ENCODE data around the gene KRTAP9-7.

The KRTAP9-7 gene

DNA sequence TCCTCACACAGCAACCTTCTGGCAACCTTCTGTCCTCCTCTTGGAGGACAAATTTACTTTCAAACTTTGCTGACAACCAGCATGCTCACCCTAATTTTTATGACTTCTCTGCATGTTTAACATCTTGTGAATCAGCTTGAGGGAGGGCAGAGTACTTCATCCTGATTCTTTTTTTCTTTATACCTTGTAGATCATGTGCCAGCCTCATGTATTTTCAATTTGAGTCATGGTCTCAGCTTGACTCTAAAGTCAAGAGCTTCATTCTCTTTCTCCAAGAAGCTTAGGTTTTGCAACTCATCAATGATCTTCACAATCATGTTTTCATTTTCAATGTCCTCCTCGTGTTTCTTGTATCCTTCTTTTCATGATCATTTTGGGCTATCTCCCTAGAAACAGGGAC is 3.6 kb upstream of the KRTAP9-7 start:
- DNase-seq (ENCODE audit: low read depth) = no peak

DNA sequence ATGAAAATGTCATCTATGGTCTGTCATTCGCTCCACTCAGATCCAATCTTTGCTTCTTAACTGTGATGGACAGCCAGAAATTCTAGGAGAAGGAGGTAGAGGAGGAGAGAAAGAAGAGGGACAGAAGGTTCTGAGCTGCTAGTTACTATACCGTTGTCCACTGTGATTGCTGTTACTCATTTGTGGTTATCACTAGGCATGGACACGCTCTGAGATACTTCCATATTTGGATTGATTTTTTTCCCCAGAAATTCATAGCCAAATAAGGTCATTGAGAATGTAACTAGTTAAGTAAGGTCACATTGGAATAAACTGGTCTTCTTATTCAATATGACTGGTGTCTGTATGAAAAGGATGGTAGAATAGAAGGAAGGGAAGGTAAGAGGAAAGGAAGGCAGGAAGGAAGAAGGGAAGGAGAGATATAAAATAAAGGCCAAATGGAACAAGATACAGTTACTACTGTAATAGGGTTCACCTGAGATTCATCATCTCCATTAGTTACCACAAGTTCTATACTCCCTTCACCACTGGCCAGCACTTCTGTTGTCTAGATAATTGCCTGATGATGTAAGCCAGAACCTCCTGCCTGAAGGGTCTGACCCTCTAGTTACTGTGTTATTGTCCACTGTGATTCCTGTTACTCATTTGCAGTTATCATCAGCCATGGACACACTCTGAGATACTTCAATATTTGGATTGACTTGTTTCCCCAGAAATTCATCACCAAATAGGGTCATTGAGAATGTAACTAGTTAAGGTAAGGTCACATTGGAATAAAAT is 2.9 kb downstream of the KRTAP9-7 start:
- DNase-seq (ENCODE audit: low read depth) = no peak

DNA sequence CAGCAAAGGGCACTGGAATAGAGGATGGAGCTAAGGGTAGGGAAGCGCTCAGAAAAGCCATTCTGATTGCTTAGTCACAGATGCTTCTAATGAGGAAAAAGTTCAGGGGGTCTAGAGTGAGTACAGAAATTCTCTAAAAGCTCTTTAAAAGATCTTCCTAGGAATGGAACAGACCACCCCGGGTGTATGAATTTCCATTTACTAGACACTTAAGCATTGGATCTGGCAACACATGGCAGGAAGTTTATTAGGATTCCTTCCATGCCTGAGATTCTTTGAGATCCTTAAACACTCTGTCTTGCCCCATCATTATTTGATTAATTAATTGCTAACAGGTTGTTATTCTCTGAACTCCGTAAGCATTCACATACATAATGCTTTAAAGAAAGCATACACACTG is 8.5 kb downstream of the KRTAP9-7 start:
- DNase-seq (ENCODE audit: low read depth) = no peak

DNA sequence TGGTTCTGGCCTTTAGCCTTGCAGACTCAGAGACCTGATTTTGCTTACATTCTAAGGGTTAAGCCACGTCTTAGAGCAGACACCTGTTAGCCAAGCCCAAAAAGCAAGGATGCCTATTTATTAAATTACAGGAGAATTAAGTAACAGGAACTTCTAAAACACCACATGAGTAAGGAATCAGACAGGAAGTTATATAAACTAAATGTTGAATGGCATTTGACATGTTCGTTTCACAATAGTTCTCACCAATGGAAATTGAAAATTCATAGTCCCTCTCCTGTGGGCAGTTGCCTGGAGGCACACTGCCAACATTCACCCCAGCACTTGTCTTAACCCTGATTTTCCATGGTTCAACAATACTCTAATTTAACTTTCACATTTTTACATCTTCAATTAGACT is 9.0 kb downstream of the KRTAP9-7 start:
- DNase-seq (ENCODE audit: low read depth) = no peak

DNA sequence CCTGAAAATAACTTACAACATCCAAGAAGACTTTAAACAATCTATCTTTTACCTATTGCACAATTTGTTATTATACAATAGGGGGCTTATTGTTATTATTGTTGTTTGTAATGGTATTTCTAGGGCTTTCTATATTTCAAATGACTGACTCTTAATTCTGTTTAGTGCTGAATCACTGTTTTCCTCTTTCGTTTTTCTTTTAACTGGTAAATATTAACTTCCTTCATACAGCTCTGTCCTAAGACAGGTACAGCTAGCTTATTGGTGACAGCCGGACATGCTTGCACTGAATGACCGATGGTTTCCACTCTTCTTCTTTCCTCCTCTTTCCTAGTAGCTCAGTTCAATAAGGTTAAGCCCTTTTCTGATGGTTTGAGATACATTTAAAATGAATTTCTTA is 11.6 kb downstream of the KRTAP9-7 start:
- no peak for DNase-seq (ENCODE audit: low read depth)

DNA sequence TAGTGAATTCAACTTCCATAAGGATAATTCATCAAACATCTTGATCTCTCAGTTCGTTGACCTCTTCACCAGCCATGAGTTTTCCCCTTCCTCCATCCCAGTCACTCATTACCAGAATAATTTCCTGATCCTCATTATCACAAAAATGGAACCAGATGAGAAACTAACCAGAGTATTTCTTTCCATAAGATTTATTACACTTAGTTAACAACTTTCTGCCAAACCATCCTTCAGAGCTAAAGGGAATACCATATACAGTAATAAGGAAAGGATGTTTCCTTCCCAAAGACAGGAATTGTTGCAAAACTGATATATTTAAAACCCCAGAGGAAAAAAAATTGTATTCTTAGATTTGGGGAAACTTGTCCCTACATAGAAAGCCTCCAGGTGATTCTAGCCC is 18.5 kb downstream of the KRTAP9-7 start:
- no peak for DNase-seq (ENCODE audit: low read depth)

DNA sequence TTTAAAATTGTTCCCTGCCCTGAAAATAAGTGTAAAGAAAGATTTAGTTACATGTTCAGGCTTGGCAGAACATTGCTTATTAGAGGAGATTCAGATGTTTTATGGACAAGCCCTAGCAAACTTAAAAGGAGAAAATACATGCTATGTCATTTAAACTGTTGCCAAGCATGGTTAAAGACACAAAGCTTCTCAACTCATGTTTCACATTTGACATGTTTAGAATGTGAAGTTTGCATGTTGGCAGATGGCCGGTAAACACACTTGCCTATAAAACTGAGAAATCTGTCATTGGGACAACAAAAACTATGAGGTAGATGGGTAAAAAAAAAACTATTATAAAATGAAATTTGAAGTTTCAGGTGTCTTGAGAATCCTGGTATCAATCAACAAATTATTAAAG is 21.3 kb downstream of the KRTAP9-7 start:
- no peak for DNase-seq (ENCODE audit: low read depth)

DNA sequence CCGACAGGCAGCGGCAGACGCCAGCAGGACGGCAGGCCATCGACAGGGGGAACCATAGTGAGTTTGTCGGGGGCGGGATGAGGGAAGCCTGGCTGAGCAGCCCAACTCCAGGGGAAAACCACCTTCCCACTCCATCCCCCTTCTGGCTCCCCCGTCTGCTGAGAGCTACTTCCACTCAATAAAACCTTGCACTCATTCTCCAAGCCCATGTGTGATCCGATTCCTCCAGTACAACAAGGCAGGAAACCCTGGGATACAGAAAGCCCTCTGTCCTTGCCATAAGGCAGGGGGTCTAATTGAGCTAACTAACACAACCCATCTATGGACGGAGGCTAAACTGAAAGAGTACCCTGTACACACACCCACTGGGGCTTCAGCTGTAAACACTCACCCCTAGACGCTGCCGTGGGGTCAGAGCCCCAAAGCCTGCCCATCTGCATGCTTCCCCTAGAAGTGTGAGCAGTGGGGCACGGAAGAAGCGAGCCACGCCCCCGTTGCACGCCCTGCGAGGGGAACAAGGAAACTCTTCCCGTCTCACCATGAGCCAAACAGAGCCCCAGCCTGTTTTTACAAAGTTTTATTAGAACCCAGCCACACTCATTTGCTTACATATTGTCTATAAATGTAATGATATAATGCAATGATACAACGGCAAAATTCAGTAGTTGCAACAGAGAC is 23.1 kb downstream of the KRTAP9-7 start:
- DNase-seq (ENCODE audit: low read depth) = no peak

DNA sequence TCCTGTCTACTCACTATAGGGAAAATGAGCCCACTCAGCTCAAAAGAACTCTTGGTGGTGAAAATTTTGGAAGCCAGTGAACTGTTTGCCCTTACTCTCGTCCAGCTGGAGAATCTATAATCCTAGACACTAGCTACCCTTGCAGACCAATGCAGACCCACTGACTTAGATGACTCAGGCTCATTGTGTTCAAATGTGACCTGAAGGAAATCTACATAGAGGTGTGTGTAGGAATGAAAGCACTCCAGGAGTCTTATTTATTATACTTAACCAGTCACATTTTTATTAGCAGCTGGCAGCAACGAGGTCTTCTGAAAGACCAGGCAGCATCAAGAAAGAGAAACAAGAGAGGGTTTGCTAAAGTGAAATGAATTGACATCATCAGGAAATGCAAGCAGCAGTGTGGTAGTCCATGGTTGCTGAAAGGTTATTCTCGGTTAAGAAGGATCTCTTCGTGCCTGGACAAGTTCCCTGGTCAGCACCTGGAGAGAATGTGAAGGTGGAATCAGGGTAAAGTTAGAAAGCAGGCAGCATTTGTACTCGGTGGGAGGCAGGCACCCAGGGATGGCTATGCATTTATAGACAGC is 25.8 kb downstream of the KRTAP9-7 start:
- no peak for DNase-seq (ENCODE audit: low read depth)

DNA sequence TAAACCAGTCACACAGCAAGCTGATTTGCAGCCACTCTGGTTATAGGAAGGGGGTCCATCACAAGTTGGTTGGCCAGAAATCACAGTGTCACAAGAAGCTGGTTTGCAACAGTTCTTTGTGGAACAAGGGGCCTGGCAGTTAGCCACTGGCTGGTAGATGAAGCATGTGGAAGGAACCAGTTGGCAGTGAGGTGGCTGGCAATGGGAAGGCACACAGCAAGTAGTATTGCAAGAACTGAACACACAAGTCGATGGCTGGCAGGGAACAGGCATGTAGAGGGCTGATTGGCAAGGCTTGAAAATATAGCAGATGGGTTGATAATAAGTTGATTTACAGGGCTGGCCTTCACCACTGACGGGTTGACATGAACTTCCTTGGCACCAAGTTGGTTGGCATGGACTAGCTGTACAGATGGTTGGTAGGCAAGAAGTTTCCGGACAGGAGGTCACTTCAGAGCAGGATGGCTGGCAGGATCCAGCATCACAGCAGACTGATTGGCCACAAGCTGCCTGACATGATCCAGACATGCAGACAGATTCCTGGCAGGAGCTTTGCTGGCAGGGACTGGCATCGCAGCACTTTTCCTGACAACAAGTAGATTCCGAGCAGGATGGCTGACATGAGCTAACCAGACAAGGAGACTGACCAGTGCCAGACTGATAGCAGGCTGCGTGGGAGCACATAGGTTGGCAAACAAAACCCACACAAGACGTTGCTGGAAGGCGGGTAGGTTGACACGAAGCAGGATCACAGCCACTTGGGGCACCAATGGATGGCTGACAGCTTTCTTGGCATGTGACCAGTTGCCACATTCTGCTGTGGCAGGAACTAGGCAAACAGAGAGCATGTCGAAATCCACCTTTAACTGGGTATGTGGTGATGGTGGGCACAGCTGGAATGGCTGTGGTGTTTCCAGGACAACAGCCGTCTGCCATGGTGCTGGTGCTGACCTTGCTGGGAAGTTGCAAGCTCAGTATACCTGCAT is 26.7 kb downstream of the KRTAP9-7 start, which contains the start of gene KRTAP29-1:
TSS of gene KRTAP29-1 (minus strand) at position 936 of the 986 bp plus-strand sequence. CDS start at position 936, 0 bp downstream.
- DNase-seq (ENCODE audit: low read depth) = no peak

DNA sequence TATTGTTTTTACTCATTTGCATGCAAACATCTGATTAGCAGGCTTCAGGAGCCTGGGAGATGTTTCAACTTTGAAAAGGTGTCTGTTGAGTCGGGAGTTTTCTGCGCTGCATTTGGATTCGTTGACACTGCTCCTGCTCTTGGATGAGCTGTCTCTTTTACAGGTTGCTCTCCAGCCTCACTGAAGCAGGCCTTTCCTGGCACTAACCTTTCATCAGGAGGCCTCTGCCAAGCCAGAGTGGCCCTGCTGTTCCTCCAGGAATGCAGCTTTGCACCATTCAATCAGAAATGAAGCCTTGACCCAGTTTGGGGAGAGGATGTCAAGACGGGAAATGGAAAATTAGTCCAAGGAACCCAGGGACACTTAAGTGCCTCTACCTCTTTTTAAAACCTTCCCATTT is 27.5 kb downstream of the KRTAP9-7 start:
- DNase-seq (ENCODE audit: low read depth) = no peak

DNA sequence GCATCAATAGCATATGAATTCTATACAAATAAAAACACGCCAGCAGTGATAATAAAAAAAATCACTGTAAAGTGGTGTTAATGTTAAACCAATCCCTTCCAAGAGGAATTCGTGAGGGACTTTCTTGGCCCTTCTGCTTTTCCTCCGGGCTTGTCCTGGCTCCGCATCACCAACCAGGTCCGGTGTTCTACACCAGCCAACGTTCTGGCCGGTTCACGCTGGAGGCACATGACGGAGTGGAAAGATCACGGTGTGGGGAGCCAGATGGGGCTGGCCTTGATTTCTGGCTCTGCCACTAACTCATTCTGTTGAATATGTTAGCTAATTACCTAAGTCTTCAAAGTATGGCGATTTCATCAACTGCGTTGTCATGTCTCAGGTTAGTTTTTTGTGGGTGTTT is 28.6 kb downstream of the KRTAP9-7 start:
- no peak for DNase-seq (ENCODE audit: low read depth)

DNA sequence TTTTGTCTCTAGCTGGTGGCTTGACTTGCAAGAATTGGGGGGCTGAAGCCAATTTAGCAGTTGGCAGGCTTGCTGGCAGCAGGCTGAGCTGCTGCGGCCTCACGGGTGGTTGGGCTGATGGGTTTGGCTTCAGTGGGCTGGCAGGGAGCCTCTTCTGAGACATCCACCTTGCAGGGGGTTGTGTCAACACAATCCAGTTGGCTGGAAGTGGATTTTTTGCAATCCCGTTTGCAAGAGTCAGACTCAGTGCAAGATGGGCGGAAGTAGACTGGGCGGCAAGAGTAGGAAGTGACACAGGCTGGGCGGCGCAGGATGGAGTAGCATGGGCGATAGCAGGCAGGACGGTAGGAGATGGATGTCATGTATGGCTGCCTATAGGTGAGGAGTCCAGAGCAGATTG is 32.1 kb downstream of the KRTAP9-7 start:
- DNase-seq (ENCODE audit: low read depth) = no peak

DNA sequence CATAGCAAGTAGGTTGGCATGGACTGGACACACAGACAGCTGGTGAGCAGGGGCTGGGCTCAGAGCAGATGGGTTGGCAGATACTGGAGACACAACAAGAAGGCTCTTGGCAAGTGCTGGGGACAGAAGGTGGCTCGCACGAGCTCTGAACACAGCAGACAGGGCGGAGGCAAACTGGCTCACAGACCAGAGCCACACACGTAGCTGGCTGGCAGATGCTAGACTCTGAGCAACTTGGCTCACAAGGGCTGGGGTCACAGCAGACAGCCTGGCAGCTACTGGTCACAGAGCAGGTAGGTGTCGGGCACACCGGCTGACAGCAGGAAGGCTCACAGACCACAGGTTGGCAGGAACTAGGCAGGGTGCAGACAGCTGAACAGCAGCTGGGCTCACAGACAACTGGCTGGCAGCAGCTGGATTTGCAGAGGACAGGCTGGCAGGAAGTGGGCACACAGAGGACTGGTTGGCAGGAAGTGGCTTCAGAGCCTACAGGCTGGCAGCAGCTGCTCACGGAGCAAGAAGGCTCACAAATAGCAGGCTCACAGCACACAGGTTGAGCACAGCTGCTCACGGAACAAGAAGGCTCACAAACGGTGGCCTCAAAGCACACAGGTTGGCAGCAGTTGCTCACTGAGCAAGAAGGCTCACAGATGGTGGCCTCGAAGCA is 32.9 kb downstream of the KRTAP9-7 start:
- DNase-seq (ENCODE audit: low read depth) = peak; percentile 76

DNA sequence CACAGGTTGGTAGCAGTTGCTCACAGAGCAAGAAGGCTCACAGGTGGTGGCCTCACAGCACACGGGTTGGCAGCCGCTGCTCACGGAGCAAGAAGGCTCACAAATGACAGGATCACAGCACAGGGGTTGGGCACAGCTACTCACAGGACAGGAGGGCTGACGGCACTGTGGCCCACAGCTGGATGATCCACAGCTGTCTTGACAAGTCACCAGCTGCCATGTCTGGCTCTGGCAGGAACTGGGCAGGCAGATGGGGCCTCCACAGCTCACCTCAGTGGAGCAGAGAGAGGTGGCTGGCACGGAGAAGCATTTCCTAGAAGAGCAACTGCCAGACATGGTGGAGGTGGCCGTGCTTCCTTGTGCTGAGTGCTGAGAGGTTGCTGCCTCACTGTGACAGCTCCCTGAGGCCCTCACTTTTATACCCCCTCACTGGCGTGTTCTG is 33.4 kb downstream of the KRTAP9-7 start, which contains the start of gene KRTAP16-1:
TSS of gene KRTAP16-1 (minus strand) at position 392 of the 442 bp plus-strand sequence. CDS start at position 336, 56 bp downstream.
- DNase-seq (ENCODE audit: low read depth) = peak; percentile 45

DNA sequence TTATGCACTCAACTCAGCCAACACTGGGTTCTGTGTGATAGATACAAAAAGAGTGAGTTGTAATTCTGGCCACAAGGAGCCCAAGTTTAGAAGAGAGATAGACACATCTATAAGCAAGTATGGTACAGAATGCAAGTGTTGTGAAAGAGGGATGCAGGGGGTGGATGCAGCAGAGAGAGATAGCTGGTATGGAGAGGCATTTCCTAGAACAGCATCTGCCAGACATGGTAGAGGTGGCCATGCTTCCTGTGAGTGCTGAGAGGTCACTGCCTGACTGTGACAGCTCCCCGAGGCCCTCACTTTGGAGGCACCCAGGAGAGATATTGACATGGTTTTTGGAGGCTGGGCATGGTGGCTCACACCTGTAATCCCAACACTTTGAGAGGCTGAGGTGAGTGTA is 35.6 kb downstream of the KRTAP9-7 start:
- DNase-seq (ENCODE audit: low read depth) = no peak

DNA sequence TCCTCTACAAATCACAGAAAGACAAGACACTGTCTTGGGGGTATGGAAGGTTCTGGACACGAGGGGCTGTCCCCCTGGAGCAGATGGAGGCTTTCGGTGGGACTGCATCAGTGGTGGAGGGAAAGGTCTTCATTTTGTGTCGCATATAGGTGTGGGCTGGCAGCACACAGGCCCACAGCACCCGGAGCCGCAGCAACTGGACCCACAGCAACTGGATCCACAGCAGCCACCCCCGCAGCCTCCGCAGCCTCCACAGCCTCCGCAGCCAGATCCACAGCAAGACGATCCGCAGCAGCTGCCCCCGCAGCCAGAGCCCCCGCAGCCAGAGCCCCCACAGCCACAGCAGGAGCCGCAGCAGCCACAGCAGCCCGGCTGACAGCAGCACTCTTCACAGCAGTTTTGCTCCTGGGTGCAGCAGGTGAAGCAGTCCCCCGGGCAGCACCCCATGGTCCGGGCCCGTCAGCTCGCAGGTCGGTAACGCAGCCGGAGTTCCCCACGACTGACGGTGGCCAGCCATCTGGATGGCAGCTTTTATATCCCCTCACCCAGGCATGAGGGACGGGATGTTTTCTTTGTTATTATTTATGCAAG is 39.8 kb downstream of the KRTAP9-7 start, which contains the start of gene KRTAP17-1:
TSS of gene KRTAP17-1 (minus strand) at position 507 of the 591 bp plus-strand sequence. CDS start at position 447, 60 bp downstream.
- DNase-seq (ENCODE audit: low read depth) = no peak

DNA sequence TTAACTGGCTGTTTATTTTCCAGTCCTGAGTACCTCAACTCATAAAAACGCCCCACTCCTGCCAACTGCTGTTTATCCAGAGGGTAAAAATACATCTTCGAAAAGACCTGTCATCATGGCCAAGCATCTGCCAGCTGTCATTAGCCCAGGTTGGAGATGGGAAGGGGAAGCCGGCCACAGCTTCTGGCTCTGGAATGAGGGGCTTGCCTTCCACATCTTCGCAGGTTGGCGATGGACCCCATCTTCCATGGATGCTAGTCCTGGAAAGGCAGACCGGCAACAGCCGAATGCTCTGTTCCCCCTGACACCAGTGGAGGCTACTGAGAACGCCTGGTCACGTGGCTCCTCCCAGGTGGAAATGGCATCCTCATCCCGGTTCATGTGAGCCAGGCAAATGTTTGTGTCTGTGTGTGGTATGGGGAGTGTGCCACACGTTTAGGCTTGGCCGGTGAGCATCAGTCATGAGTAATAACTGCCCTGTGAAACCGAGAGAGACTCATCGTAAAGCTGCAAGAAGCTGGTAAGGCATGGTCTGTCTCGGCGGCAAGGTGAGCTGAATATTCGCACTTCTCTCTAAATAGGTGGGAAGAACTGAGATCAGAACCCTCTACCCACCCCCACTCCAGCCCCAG is 40.4 kb downstream of the KRTAP9-7 start:
- no peak for DNase-seq (ENCODE audit: low read depth)

DNA sequence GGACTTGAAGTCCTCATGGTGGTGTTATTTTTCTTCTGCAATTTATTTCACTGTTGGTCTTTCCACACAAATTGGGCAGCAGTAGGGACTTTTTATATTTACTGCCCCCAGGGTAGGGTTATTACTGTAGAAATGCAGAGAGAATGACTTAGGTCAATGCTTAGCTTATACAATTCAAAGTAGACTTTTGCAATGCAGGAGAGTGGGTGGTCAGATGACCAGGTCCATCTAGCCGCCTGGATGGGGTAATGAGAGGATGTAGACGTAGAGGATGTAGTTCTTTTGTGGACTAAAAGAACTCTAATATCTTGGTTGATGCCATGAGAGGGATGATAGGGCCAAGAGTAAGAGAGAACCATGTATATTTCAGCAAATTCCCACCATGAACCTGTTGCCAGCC is 42.7 kb downstream of the KRTAP9-7 start:
- no peak for DNase-seq (ENCODE audit: low read depth)

All from activated T-helper 1 cell treated with Interleukin-2 at 50 U/mL for 16 hours (primary cell).